Mononuclear cell (primary cell): ENCODE data around the gene OR10X1. TPM values are rescaled to one million over a fixed set of nuclear protein-coding genes. Genes with fewer than 3 reads are reported as not detected.

Experiments used
- H3K27me3 ChIP-seq: 2 replicates; pipeline ENCODE4 v1.6.0; 2011; ENCODE audit warnings: low read length, control low read depth; ENCODE audit not compliant: insufficient read depth
- H3K4me1 ChIP-seq: 2 replicates; pipeline ENCODE4 v1.5.1; 2011; ENCODE audit warnings: mild to moderate bottlenecking, low read length, control low read depth; ENCODE audit not compliant: insufficient read depth
- H3K4me3 ChIP-seq: 2 replicates; pipeline ENCODE4 v1.5.1; 2011; ENCODE audit warnings: mild to moderate bottlenecking, low read length, moderate library complexity
- H3K9me3 ChIP-seq: 2 replicates; pipeline ENCODE4 v1.5.1; 2011; ENCODE audit warnings: low read depth, mild to moderate bottlenecking, control low read depth, low read length
- total RNA-seq: library from RNA; depleted of rRNA; stranded (reverse); fragments of >200 nt; gene quantifications from one replicate; pipeline ENCODE4 v1.2.3, GENCODE V29; 2012

Gene OR10X1
- total RNA-seq, result not detected

- Histone ChIP-seq H3K4me3 (no peak within 1 kb of the TSS), H3K9me3 (no peaks in the 10 kb centered on the region), H3K27me3 (no peaks in the 10 kb centered on the region), H3K4me1 (no peaks in the 10 kb centered on the region)
These were observed at the start of gene OR10X1 for GRCh38 chr1:158579733-158580132. Gene OR10X1 (minus strand): TSS chr1:158579899. CDS start chr1:158579899, 0 bp downstream.

- Histone ChIP-seq H3K4me3 (no peak overlapping the region), H3K4me1 (no peaks in the 10 kb centered on the region), H3K27me3 (no peaks in the 10 kb centered on the region), H3K9me3 (no peaks in the 10 kb centered on the region)
These were observed 34.1 kb upstream of the OR10X1 start for GRCh38 chr1:158613764-158614163.

GRCh38 chr1:158611916-158612315 is 32.2 kb upstream of the OR10X1 start:
- no peaks in the 10 kb centered on the region for H3K4me1 ChIP-seq
- H3K27me3 ChIP-seq, result no peaks in the 10 kb centered on the region
- no peaks in the 10 kb centered on the region for H3K9me3 ChIP-seq
- H3K4me3 ChIP-seq, result no peak overlapping the region

GRCh38 chr1:158607296-158607695 is 27.6 kb upstream of the OR10X1 start:
- Histone ChIP-seq H3K27me3 (no peaks in the 10 kb centered on the region), H3K4me3 (no peak overlapping the region), H3K4me1 (no peaks in the 10 kb centered on the region), H3K9me3 (no peaks in the 10 kb centered on the region)

GRCh38 chr1:158604968-158605367 is 25.3 kb upstream of the OR10X1 start, which contains the start of gene OR10Z1:
Gene OR10Z1 (plus strand): TSS chr1:158605268. CDS start chr1:158606439, 1,171 bp downstream.
- Histone ChIP-seq H3K9me3 (peaks cover under 1% of the 10 kb centered on the region), H3K4me1 (no peaks in the 10 kb centered on the region), H3K27me3 (no peaks in the 10 kb centered on the region), H3K4me3 (no peak within 1 kb of the TSS)

- Histone ChIP-seq H3K9me3 (peaks cover 25% of the 10 kb centered on the region), H3K27me3 (peaks cover 10% of the 10 kb centered on the region), H3K4me3 (no peak overlapping the region), H3K4me1 (no peaks in the 10 kb centered on the region)
These were observed 21.0 kb upstream of the OR10X1 start for GRCh38 chr1:158600735-158601134.

GRCh38 chr1:158586942-158587341 is 7.2 kb upstream of the OR10X1 start:
- Histone ChIP-seq H3K4me1 (no peaks in the 10 kb centered on the region), H3K9me3 (peaks cover 11% of the 10 kb centered on the region), H3K27me3 (peaks cover 9% of the 10 kb centered on the region), H3K4me3 (no peak overlapping the region)

GRCh38 chr1:158583962-158584361 is 4.3 kb upstream of the OR10X1 start:
- Histone ChIP-seq H3K4me3 (no peak overlapping the region), H3K4me1 (no peaks in the 10 kb centered on the region), H3K27me3 (peaks cover 7% of the 10 kb centered on the region), H3K9me3 (peaks cover 11% of the 10 kb centered on the region)

- Histone ChIP-seq H3K9me3 (no peaks in the 10 kb centered on the region), H3K27me3 (no peaks in the 10 kb centered on the region), H3K4me3 (no peak overlapping the region), H3K4me1 (no peaks in the 10 kb centered on the region)
These were observed 2.1 kb downstream of the OR10X1 start for GRCh38 chr1:158577561-158577960.

- Histone ChIP-seq H3K4me3 (no peak overlapping the region), H3K4me1 (no peaks in the 10 kb centered on the region), H3K27me3 (no peaks in the 10 kb centered on the region), H3K9me3 (no peaks in the 10 kb centered on the region)
These were observed 7.5 kb downstream of the OR10X1 start for GRCh38 chr1:158572226-158572625.

- H3K27me3 ChIP-seq, result no peaks in the 10 kb centered on the region
- H3K4me1 ChIP-seq, result no peaks in the 10 kb centered on the region
- H3K4me3 ChIP-seq, result no peak within 1 kb of the TSS
- H3K9me3 ChIP-seq, result no peaks in the 10 kb centered on the region
These were observed 9.2 kb downstream of the OR10X1 start, which contains the start of gene OR6P1 for GRCh38 chr1:158570480-158570879. Gene OR6P1 (minus strand): TSS chr1:158570580. CDS start chr1:158563604, 6,976 bp downstream.

- H3K9me3 ChIP-seq, result no peaks in the 10 kb centered on the region
- no peak overlapping the region for H3K4me3 ChIP-seq
- H3K4me1 ChIP-seq, result peaks cover 9% of the 10 kb centered on the region
- no peaks in the 10 kb centered on the region for H3K27me3 ChIP-seq
These were observed 15.1 kb downstream of the OR10X1 start for GRCh38 chr1:158564608-158565007.

- no peaks in the 10 kb centered on the region for H3K27me3 ChIP-seq
- no peak overlapping the region for H3K4me3 ChIP-seq
- H3K4me1 ChIP-seq, result peaks cover 9% of the 10 kb centered on the region
- H3K9me3 ChIP-seq, result no peaks in the 10 kb centered on the region
These were observed 15.8 kb downstream of the OR10X1 start for GRCh38 chr1:158563853-158564252.

- H3K9me3 ChIP-seq, result no peaks in the 10 kb centered on the region
- H3K4me3 ChIP-seq, result no peak overlapping the region
- peaks cover 6% of the 10 kb centered on the region for H3K4me1 ChIP-seq
- no peaks in the 10 kb centered on the region for H3K27me3 ChIP-seq
These were observed 20.0 kb downstream of the OR10X1 start for GRCh38 chr1:158559696-158560095.

GRCh38 chr1:158554352-158554751 is 25.3 kb downstream of the OR10X1 start, which contains the start of gene OR6Y1:
Gene OR6Y1 (minus strand): TSS chr1:158554405. CDS start chr1:158548105, 6,300 bp downstream.
- Histone ChIP-seq H3K27me3 (no peaks in the 10 kb centered on the region), H3K4me1 (no peaks in the 10 kb centered on the region), H3K4me3 (no peak within 1 kb of the TSS), H3K9me3 (no peaks in the 10 kb centered on the region)

GRCh38 chr1:158552296-158552695 is 27.4 kb downstream of the OR10X1 start:
- Histone ChIP-seq H3K4me1 (no peaks in the 10 kb centered on the region), H3K4me3 (no peak overlapping the region), H3K27me3 (no peaks in the 10 kb centered on the region), H3K9me3 (no peaks in the 10 kb centered on the region)
